ENCODE measurements around the gene MIS18BP1. TPM values are rescaled to one million over a fixed set of nuclear protein-coding genes. Genes with fewer than 3 reads are reported as not detected.

The MIS18BP1 gene
- total and polyA plus RNA-seq, 9 of the 15 experiments (the other 6 are each of a cell fraction or from before 2014, with no cell fraction given) = 5.0 to 29.1 (median 19.1) TPM

- Histone ChIP-seq H3K79me2 (ENCODE audit: control insufficient read depth, insufficient read depth, low read length) (no peaks in the 10 kb centered on the region), H3K27me3 (ENCODE audit: control insufficient read depth in 2 of 2, insufficient read depth in 2 of 2, low read length in 2 of 2) (no peaks in the 10 kb centered on the region), H3K36me3 (ENCODE audit: control insufficient read depth, insufficient read depth, low read length) (no peaks in the 10 kb centered on the region), H2AFZ (ENCODE audit: low read depth, low read length) (no peak overlapping the region), H4K20me1 (replicated peaks; ENCODE audit: control insufficient read depth, insufficient read depth, low read length) (no peaks in the 10 kb centered on the region), H3K9ac (ENCODE audit: insufficient read depth in 1 of 2, low read depth in 2 of 2, low read length in 2 of 2) (no peak overlapping the region), H3K9me1 (ENCODE audit: control insufficient read depth, insufficient read depth, low read length) (no peaks in the 10 kb centered on the region), H3K4me3 (no peak overlapping the region), H3K4me2 (ENCODE audit: insufficient read depth, low read length) (no peak overlapping the region), H3K4me1 (replicated peaks in 1 of 2; ENCODE audit: control insufficient read depth in 2 of 2, insufficient read depth in 2 of 2, low read length in 2 of 2) (peaks cover 0 to 4% of the 10 kb centered on the region in 2 experiments; a peak in 1 of 5 replicates), H3K27ac (ENCODE audit: extremely low read depth, low read depth, low read length) (no peak overlapping the region), H3K9me3 (replicated peaks; ENCODE audit: control insufficient read depth, insufficient read depth, low read depth, low read length) (peaks cover 7% of the 10 kb centered on the region; the same call in 1 of the 2 replicates)
- 0% methylated on average over 1 of the region's 1 CpG for WGBS (ENCODE audit: insufficient coverage, low coverage, missing lambda C conversion rate)
- POLR2A ChIA-PET = no interaction called here
- ATAC-seq (no peak), DNase-seq (ENCODE audit: extremely low read depth in 1 of 4, low spot score in 3 of 4) (no peak), FAIRE-seq (no peak)
- BruUV-seq (replicated peaks) = no TSS peak
- CTCF ChIA-PET (ENCODE audit: low intra/inter-chr PET ratio) = no interaction called here
- TF ChIP-seq ATF6 (CRISPR knock-in tag; IDR thresholded peaks at IDR 0.05) = no peak
- no peak for TF ChIP-seq NCOA2 (IDR thresholded peaks at IDR 0.05; ENCODE audit: partially characterized antibody in 2 of 2)
- 0 out of 3 replicates have a peak, but pooled peaks of 1 of the 2 experiments have one; percentile 37 for TF ChIP-seq CBX3 (IDR thresholded peaks at IDR 0.05; ENCODE audit: borderline replicate concordance in 1 of 2, low read length in 2 of 2)
- TF ChIP-seq ZNF280A (IDR thresholded peaks at IDR 0.05; ENCODE audit: low read depth, partially characterized antibody) = peak; percentile 43
- no peak for TF ChIP-seq ELF4 (CRISPR knock-in tag; IDR thresholded peaks at IDR 0.05)
- 0 out of 2 replicates have a peak, but pooled peaks have one; percentile 20 for TF ChIP-seq TRIM28 (IDR thresholded peaks at IDR 0.05)
- intact Hi-C loops (cut with micrococcal nuclease) = no loop called here
- in situ Hi-C loops (cut with MboI) = no loop called here
Measured at GRCh38 chr14:45258073-45258472, 5.1 kb upstream of the MIS18BP1 start.

Measured in K562 (cell line).